IMR-90 (cell line): ENCODE results near the gene HSD17B14. TPM values are rescaled to one million over a fixed set of nuclear protein-coding genes. Genes with fewer than 3 reads are reported as not detected.

ENCODE experiments used
- ATAC-seq: fragments of 200-7000 bp; cut with Tn5 transposase; 2 replicates; pipeline ENCODE4 v1.9.1; 2020; ENCODE audit warnings: low read depth, mild to moderate bottlenecking, moderate library complexity
- BruUV-seq: library from RNA; stranded (reverse); fragments of 400-500 nt; replicated peaks from 2 replicates; lab custom pipeline; 2021; lab: Mats Ljungman, UMichigan
- CTCF ChIA-PET: fragments of 300-600 bp; formaldehyde crosslinking; extraction: SDS; loops from one replicate; lab custom pipeline; 2021; ENCODE audit warnings: antibody characterized with exemption; lab: Yijun Ruan, JAX
- POLR2A ChIA-PET: fragments of 300-600 bp; sonication (Branson Sonifier 250); formaldehyde crosslinking; loops from one replicate; lab custom pipeline; 2022; ENCODE audit warnings: antibody characterized with exemption; ENCODE audit not compliant: unreplicated experiment; lab: Charles Lee
- DNase-seq: peaks from one replicate; pipeline ENCODE4 v3.0.0; 2013
- H2AFZ ChIP-seq: replicated peaks from 2 replicates; pipeline ENCODE3; 2013; ENCODE audit warnings: low read length, mild to moderate bottlenecking; ENCODE audit not compliant: poor library complexity
- H2AK5ac ChIP-seq: 2 replicates; pipeline ENCODE4 v1.6.1; 2013; ENCODE audit warnings: low read depth, low read length, inconsistent platforms
- H2AK9ac ChIP-seq: replicated peaks from 2 replicates; pipeline ENCODE3; 2013; ENCODE audit warnings: mild to moderate bottlenecking, low read depth, low read length, moderate library complexity; ENCODE audit not compliant: poor library complexity
- H2BK120ac ChIP-seq: 2 replicates; pipeline ENCODE4 v1.6.1; 2013; ENCODE audit warnings: low read depth, low read length, inconsistent platforms
- H2BK15ac ChIP-seq: 3 replicates; pipeline ENCODE4 v1.6.1; 2013; ENCODE audit warnings: low read depth, low read length, inconsistent platforms
- H2BK20ac ChIP-seq: 2 replicates; pipeline ENCODE4 v1.6.1; 2013; ENCODE audit warnings: low read depth, mild to moderate bottlenecking, inconsistent platforms, low read length, moderate library complexity
- H2BK5ac ChIP-seq: 2 replicates; pipeline ENCODE4 v1.6.1; 2013; ENCODE audit warnings: mild to moderate bottlenecking, low read depth, low read length, inconsistent platforms; ENCODE audit not compliant: poor library complexity, severe bottlenecking
- H3K14ac ChIP-seq: replicated peaks from 2 replicates; pipeline ENCODE4 v1.6.1; 2013; ENCODE audit warnings: low read depth, low read length, inconsistent platforms
- H3K18ac ChIP-seq: 2 replicates; pipeline ENCODE4 v1.6.1; 2013; ENCODE audit warnings: low read depth, low read length, control low read depth
- H3K23ac ChIP-seq: 2 replicates; pipeline ENCODE4 v1.6.1; 2013; ENCODE audit warnings: low read depth, low read length, inconsistent platforms
- H3K27ac ChIP-seq: 2 replicates; pipeline ENCODE4 v1.5.1; 2013; ENCODE audit warnings: mild to moderate bottlenecking, control low read depth, low read length; ENCODE audit not compliant: insufficient read depth
- H3K27me3 ChIP-seq: 2 replicates; pipeline ENCODE4 v1.6.1; 2013; ENCODE audit warnings: low read length; ENCODE audit not compliant: control insufficient read depth, insufficient read depth
- H3K36me3 ChIP-seq: 2 replicates; pipeline ENCODE4 v1.6.1; 2013; ENCODE audit warnings: low read length, mixed read lengths; ENCODE audit not compliant: control insufficient read depth, insufficient read depth
- H3K4ac ChIP-seq: 2 replicates; pipeline ENCODE4 v1.6.1; 2013; ENCODE audit warnings: low read depth, low read length, inconsistent platforms
- H3K4me1 ChIP-seq: 2 replicates; pipeline ENCODE4 v1.6.1; 2013; ENCODE audit warnings: low read length, mixed read lengths; ENCODE audit not compliant: control insufficient read depth, insufficient read depth
- H3K4me2 ChIP-seq: 2 replicates; pipeline ENCODE4 v1.6.1; 2013; ENCODE audit warnings: low read depth, mild to moderate bottlenecking, control low read depth, low read length, moderate library complexity
- H3K4me3 ChIP-seq: 2 replicates; pipeline ENCODE4 v1.5.1; 2013; ENCODE audit warnings: low read depth, mild to moderate bottlenecking, control low read depth, low read length, moderate library complexity; ENCODE audit not compliant: insufficient read depth
- H3K56ac ChIP-seq: 2 replicates; pipeline ENCODE4 v1.6.1; 2013; ENCODE audit warnings: low read length, inconsistent platforms; ENCODE audit not compliant: insufficient read depth; ENCODE audit errors: extremely low read depth
- H3K79me1 ChIP-seq, 2 experiments: 2 replicates each; pipeline ENCODE4 v1.6.1; 2013; ENCODE audit warnings: low read length in 2 of 2, inconsistent platforms in 1 of 2, low read depth in 1 of 2
- H3K9ac ChIP-seq: 2 replicates; pipeline ENCODE4 v1.6.1; 2013; ENCODE audit warnings: low read depth, low read length, control low read depth
- H3K9me1 ChIP-seq: 2 replicates; pipeline ENCODE4 v1.6.1; 2013; ENCODE audit warnings: low read length, inconsistent platforms; ENCODE audit not compliant: insufficient read depth
- H3K9me3 ChIP-seq: 2 replicates; pipeline ENCODE4 v1.6.1; 2013; ENCODE audit warnings: low read length; ENCODE audit not compliant: control insufficient read depth, insufficient read depth
- H4K20me1 ChIP-seq: 2 replicates; pipeline ENCODE4 v1.6.1; 2013; ENCODE audit warnings: low read length, inconsistent platforms; ENCODE audit not compliant: insufficient read depth
- H4K5ac ChIP-seq: 2 replicates; pipeline ENCODE4 v1.6.1; 2013; ENCODE audit warnings: mild to moderate bottlenecking, low read depth, low read length, control low read depth
- H4K8ac ChIP-seq, 2 experiments: 2 replicates each; pipeline ENCODE4 v1.6.1; 2013; ENCODE audit warnings: low read depth in 2 of 2, low read length in 2 of 2, control low read depth in 1 of 2, inconsistent platforms in 1 of 2
- H4K91ac ChIP-seq: 2 replicates; pipeline ENCODE4 v1.6.1; 2013; ENCODE audit warnings: low read depth, low read length, inconsistent platforms; ENCODE audit not compliant: insufficient read depth
- CEBPB ChIP-seq: IDR thresholded peaks from 2 replicates; pipeline ENCODE4 v1.6.1; 2012; ENCODE audit warnings: low read depth, low read length, improper control_type of control experiment
- MXI1 ChIP-seq: IDR thresholded peaks from 2 replicates; pipeline ENCODE4 v1.6.1; 2012; ENCODE audit warnings: low read depth, mild to moderate bottlenecking, low read length, moderate library complexity, borderline replicate concordance
- NFE2L2 ChIP-seq: fragments of 150-350 bp; IDR thresholded peaks from 2 replicates; pipeline ENCODE4 v1.6.1; 2016; ENCODE audit warnings: low read depth, mild to moderate bottlenecking, low read length
- SMC3 ChIP-seq: fragments of 150-350 bp; IDR thresholded peaks from 2 replicates; pipeline ENCODE4 v1.6.1; 2016; ENCODE audit warnings: low read depth, mild to moderate bottlenecking, antibody characterized with exemption, low read length, moderate library complexity
- WGBS, 2 experiments: methylation state at CpG; one replicate each; pipeline versions ENCODE4 v1.1.5 to v1.1.7; 2013; ENCODE audit warnings: missing lambda C conversion rate in 2 of 2; ENCODE audit not compliant: insufficient read length in 1 of 2; ENCODE audit errors: extremely low coverage in 2 of 2; 5-methylcytosine and 5-hydroxymethylcytosine counted together
- dilution Hi-C: fragments of 300-500 bp; cut with HindIII; formaldehyde crosslinking; loops from one replicate; pipeline ENCODE4 v1.14.3; 2018; ENCODE audit warnings: low sequenced_read_pairs; ENCODE audit not compliant: unreplicated experiment
- in situ Hi-C: fragments of 300-500 bp; cut with MboI; formaldehyde crosslinking; loops from 3 replicates; pipeline ENCODE4 v1.14.3; 2019; ENCODE audit warnings: low sequenced_read_pairs, inconsistent platforms, mixed read lengths
- intact Hi-C: fragments of 100-400 bp; cut with micrococcal nuclease; formaldehyde crosslinking; loops from 2 replicates; pipeline ENCODE4 v1.10.0; 2022
- polyA plus RNA-seq, 3 experiments: library from polyadenylated mRNA; depleted of rRNA; stranded (reverse); fragments of >200 nt; gene quantifications; 2 replicates each; pipeline ENCODE4 v1.2.3, GENCODE V29; 2012; ENCODE audit warnings: low replicate concordance in 1 of 3
- total RNA-seq: library from RNA; depleted of rRNA; stranded (reverse); fragments of >200 nt; gene quantifications from 2 replicates; pipeline ENCODE4 v1.2.3, GENCODE V29; 2012

Gene HSD17B14
- total and polyA plus RNA-seq, 2 of the 4 experiments (the other 2 are of a cell fraction), result 0.54 to 4.5 TPM

- peaks cover 5% of the 10 kb centered on the region; the same call in 1 of the 2 replicates for H3K4me1 ChIP-seq
- H3K27ac ChIP-seq, result no peak overlapping the region
- no peak overlapping the region for H2BK5ac ChIP-seq
- H3K56ac ChIP-seq, result no peak overlapping the region
- no peak overlapping the region for H3K14ac ChIP-seq
- POLR2A ChIA-PET, result no interaction called here
- H3K9ac ChIP-seq, result no peak overlapping the region
- TF ChIP-seq SMC3, result no peak
- no peak for TF ChIP-seq MXI1
- TF ChIP-seq CEBPB, result no peak
- TF ChIP-seq NFE2L2, result no peak
- intact Hi-C loops, result no loop called here
- H2BK120ac ChIP-seq, result no peak overlapping the region
- no peak overlapping the region for H2BK15ac ChIP-seq
- ATAC-seq (no peak), DNase-seq (no peak)
- no peak overlapping the region for H2BK20ac ChIP-seq
- H3K4me2 ChIP-seq, result no peak overlapping the region
- no peak overlapping the region for H2AK9ac ChIP-seq
- H3K9me1 ChIP-seq, result no peaks in the 10 kb centered on the region; the same call in none of the 2 replicates
- H3K4me3 ChIP-seq, result no peak overlapping the region
- no peaks in the 10 kb centered on the region; the same call in 1 of the 2 replicates for H3K36me3 ChIP-seq
- dilution Hi-C loops, result loop anchor here (10.0 kb wide), 1 partner anchor 49 kb away; no protein-coding TSS in a partner anchor
- no peak overlapping the region for H3K23ac ChIP-seq
- no peaks in the 10 kb centered on the region for H3K9me3 ChIP-seq
- H4K91ac ChIP-seq, result no peak overlapping the region
- H4K8ac ChIP-seq, result no peak overlapping the region
- in situ Hi-C loops, result no loop called here
- H2AFZ ChIP-seq, result no peak overlapping the region
- WGBS, 2 experiments, result 74% methylated on average over 5 of the region's 15 CpGs; no CpG with 5 or more reads in 1 of the 2 experiments
- H2AK5ac ChIP-seq, result no peak overlapping the region
- CTCF ChIA-PET, result no interaction called here
- no TSS peak for BruUV-seq
- peaks cover 6% of the 10 kb centered on the region; the same call in 1 of the 2 replicates for H4K20me1 ChIP-seq
- H3K4ac ChIP-seq, result no peak overlapping the region
- peaks cover 0 to 18% of the 10 kb centered on the region in 2 experiments; a peak in 1 of 4 replicates for H3K79me1 ChIP-seq
- no peak overlapping the region for H4K5ac ChIP-seq
- H3K18ac ChIP-seq, result no peak overlapping the region
- no peaks in the 10 kb centered on the region for H3K27me3 ChIP-seq
Observed at GRCh38 chr19:48805452-48805851, 30.8 kb downstream of the HSD17B14 start.
